Measurements from ENCODE around the gene MGLL.

Gene MGLL

GRCh38 chr3:127747066-127747465, 75.2 kb downstream of the MGLL start:
- Histone ChIP-seq H3K4me1 (ENCODE audit: control insufficient read depth, insufficient read depth, low read length) (no peaks in the 10 kb centered on the region), H3K36me3 (ENCODE audit: control insufficient read depth, insufficient read depth, low read length) (no peaks in the 10 kb centered on the region), H3K9ac (ENCODE audit: low read depth, low read length) (no peak overlapping the region), H3K9me3 (ENCODE audit: control insufficient read depth, insufficient read depth, low read length) (no peaks in the 10 kb centered on the region), H3K27me3 (ENCODE audit: control insufficient read depth, insufficient read depth, low read length) (no peaks in the 10 kb centered on the region), H3K4me3 (ENCODE audit: low read depth, low read length) (no peak overlapping the region)

- H3K4me1 ChIP-seq (ENCODE audit: control insufficient read depth, insufficient read depth, low read length): no peaks in the 10 kb centered on the region
- no peak overlapping the region for H3K4me3 ChIP-seq (ENCODE audit: low read depth, low read length)
- H3K9ac ChIP-seq (ENCODE audit: low read depth, low read length): no peak overlapping the region
- H3K27me3 ChIP-seq (ENCODE audit: control insufficient read depth, insufficient read depth, low read length): no peaks in the 10 kb centered on the region
- H3K36me3 ChIP-seq (ENCODE audit: control insufficient read depth, insufficient read depth, low read length): no peaks in the 10 kb centered on the region
- H3K9me3 ChIP-seq (ENCODE audit: control insufficient read depth, insufficient read depth, low read length): no peaks in the 10 kb centered on the region
Measured at GRCh38 chr3:127746400-127747057, 75.8 kb downstream of the MGLL start.

- no peak overlapping the region for H3K9ac ChIP-seq (ENCODE audit: low read depth, low read length)
- H3K4me1 ChIP-seq (ENCODE audit: control insufficient read depth, insufficient read depth, low read length): no peaks in the 10 kb centered on the region
- no peaks in the 10 kb centered on the region for H3K27me3 ChIP-seq (ENCODE audit: control insufficient read depth, insufficient read depth, low read length)
Measured at GRCh38 chr3:127745656-127746399, 76.5 kb downstream of the MGLL start.

GRCh38 chr3:127744875-127745274, 77.4 kb downstream of the MGLL start:
- no peaks in the 10 kb centered on the region for H3K9me3 ChIP-seq (ENCODE audit: control insufficient read depth, insufficient read depth, low read length)
- no peaks in the 10 kb centered on the region for H3K4me1 ChIP-seq (ENCODE audit: control insufficient read depth, insufficient read depth, low read length)
- H3K4me3 ChIP-seq (ENCODE audit: low read depth, low read length): no peak overlapping the region
- no peak overlapping the region for H3K9ac ChIP-seq (ENCODE audit: low read depth, low read length)
- no peaks in the 10 kb centered on the region for H3K36me3 ChIP-seq (ENCODE audit: control insufficient read depth, insufficient read depth, low read length)
- no peaks in the 10 kb centered on the region for H3K27me3 ChIP-seq (ENCODE audit: control insufficient read depth, insufficient read depth, low read length)

More at GRCh38 chr3:127745656-127746399, 76.5 kb downstream of the MGLL start:
- H3K9me3 ChIP-seq (ENCODE audit: control insufficient read depth, insufficient read depth, low read length): no peaks in the 10 kb centered on the region
- no peaks in the 10 kb centered on the region for H3K36me3 ChIP-seq (ENCODE audit: control insufficient read depth, insufficient read depth, low read length)
- H3K4me3 ChIP-seq (ENCODE audit: low read depth, low read length): no peak overlapping the region

- H3K4me1 ChIP-seq (ENCODE audit: control insufficient read depth, insufficient read depth, low read length): no peaks in the 10 kb centered on the region
- H3K36me3 ChIP-seq (ENCODE audit: control insufficient read depth, insufficient read depth, low read length): no peaks in the 10 kb centered on the region
- no peak overlapping the region for H3K9ac ChIP-seq (ENCODE audit: low read depth, low read length)
- H3K27me3 ChIP-seq (ENCODE audit: control insufficient read depth, insufficient read depth, low read length): no peaks in the 10 kb centered on the region
- H3K9me3 ChIP-seq (ENCODE audit: control insufficient read depth, insufficient read depth, low read length): no peaks in the 10 kb centered on the region
- H3K4me3 ChIP-seq (ENCODE audit: low read depth, low read length): no peak overlapping the region
Measured at GRCh38 chr3:127744253-127744815, 78.0 kb downstream of the MGLL start.

- Histone ChIP-seq H3K4me3 (ENCODE audit: low read depth, low read length) (no peak overlapping the region), H3K4me1 (ENCODE audit: control insufficient read depth, insufficient read depth, low read length) (no peaks in the 10 kb centered on the region), H3K9ac (ENCODE audit: low read depth, low read length) (no peak overlapping the region), H3K9me3 (ENCODE audit: control insufficient read depth, insufficient read depth, low read length) (no peaks in the 10 kb centered on the region), H3K36me3 (ENCODE audit: control insufficient read depth, insufficient read depth, low read length) (no peaks in the 10 kb centered on the region), H3K27me3 (ENCODE audit: control insufficient read depth, insufficient read depth, low read length) (no peaks in the 10 kb centered on the region)
Measured at GRCh38 chr3:127743351-127744252, 78.7 kb downstream of the MGLL start.

GRCh38 chr3:127742580-127742979, 79.7 kb downstream of the MGLL start:
- no peaks in the 10 kb centered on the region for H3K9me3 ChIP-seq (ENCODE audit: control insufficient read depth, insufficient read depth, low read length)

GRCh38 chr3:127741690-127742089, 80.6 kb downstream of the MGLL start:
- H3K36me3 ChIP-seq (ENCODE audit: control insufficient read depth, insufficient read depth, low read length): no peaks in the 10 kb centered on the region
- no peaks in the 10 kb centered on the region for H3K9me3 ChIP-seq (ENCODE audit: control insufficient read depth, insufficient read depth, low read length)
- H3K9ac ChIP-seq (ENCODE audit: low read depth, low read length): no peak overlapping the region
- H3K4me3 ChIP-seq (ENCODE audit: low read depth, low read length): no peak overlapping the region
- no peaks in the 10 kb centered on the region for H3K4me1 ChIP-seq (ENCODE audit: control insufficient read depth, insufficient read depth, low read length)
- H3K27me3 ChIP-seq (ENCODE audit: control insufficient read depth, insufficient read depth, low read length): no peaks in the 10 kb centered on the region

More at GRCh38 chr3:127742580-127742979, 79.7 kb downstream of the MGLL start:
- H3K4me3 ChIP-seq (ENCODE audit: low read depth, low read length): no peak overlapping the region
- H3K27me3 ChIP-seq (ENCODE audit: control insufficient read depth, insufficient read depth, low read length): no peaks in the 10 kb centered on the region
- no peaks in the 10 kb centered on the region for H3K4me1 ChIP-seq (ENCODE audit: control insufficient read depth, insufficient read depth, low read length)
- H3K36me3 ChIP-seq (ENCODE audit: control insufficient read depth, insufficient read depth, low read length): no peaks in the 10 kb centered on the region
- no peak overlapping the region for H3K9ac ChIP-seq (ENCODE audit: low read depth, low read length)

- no peaks in the 10 kb centered on the region for H3K36me3 ChIP-seq (ENCODE audit: control insufficient read depth, insufficient read depth, low read length)
- H3K27me3 ChIP-seq (ENCODE audit: control insufficient read depth, insufficient read depth, low read length): no peaks in the 10 kb centered on the region
- no peaks in the 10 kb centered on the region for H3K9me3 ChIP-seq (ENCODE audit: control insufficient read depth, insufficient read depth, low read length)
- H3K4me3 ChIP-seq (ENCODE audit: low read depth, low read length): no peak overlapping the region
- H3K4me1 ChIP-seq (ENCODE audit: control insufficient read depth, insufficient read depth, low read length): no peaks in the 10 kb centered on the region
- no peak overlapping the region for H3K9ac ChIP-seq (ENCODE audit: low read depth, low read length)
Measured at GRCh38 chr3:127741246-127741645, 81.1 kb downstream of the MGLL start.

- Histone ChIP-seq H3K9me3 (ENCODE audit: control insufficient read depth, insufficient read depth, low read length) (no peaks in the 10 kb centered on the region), H3K36me3 (ENCODE audit: control insufficient read depth, insufficient read depth, low read length) (no peaks in the 10 kb centered on the region), H3K27me3 (ENCODE audit: control insufficient read depth, insufficient read depth, low read length) (no peaks in the 10 kb centered on the region), H3K4me1 (ENCODE audit: control insufficient read depth, insufficient read depth, low read length) (no peaks in the 10 kb centered on the region), H3K9ac (ENCODE audit: low read depth, low read length) (no peak overlapping the region), H3K4me3 (ENCODE audit: low read depth, low read length) (no peak overlapping the region)
Measured at GRCh38 chr3:127740136-127740915, 82.0 kb downstream of the MGLL start.

Measured in iPS-15b (cell line).